Sigmoid colon (tissue), 7 donors: ENCODE results near the gene GNG14. TPM values are rescaled to one million over a fixed set of nuclear protein-coding genes. Genes with fewer than 3 reads are reported as not detected.
A peak's percentile ranks its signal among the peaks of the same experiment; 100 is the strongest.

Experiments used
- DNase-seq: peaks from one replicate; pipeline ENCODE4 v3.0.0-alpha.2; 2019
- H3K27ac ChIP-seq, 4 donors: fragments of 200-600 bp; sonication (generic); one replicate each; pipeline ENCODE4 v1.5.1; 2016 to 2019; ENCODE audit warnings: mild to moderate bottlenecking in 1 of 4
- H3K27me3 ChIP-seq, 3 donors: fragments of 200-600 bp; sonication (generic); one replicate each; pipeline ENCODE4 v1.5.1; 2019; ENCODE audit warnings: mild to moderate bottlenecking in 1 of 3
- H3K36me3 ChIP-seq, 4 donors: fragments of 200-600 bp; sonication (generic); one replicate each; pipeline ENCODE4 v1.5.1; 2016 to 2019
- H3K4me1 ChIP-seq, 4 donors: fragments of 200-600 bp; sonication (generic); one replicate each; pipeline ENCODE4 v1.5.1; 2017 to 2019
- H3K4me3 ChIP-seq, 4 donors: fragments of 200-600 bp; sonication (generic); one replicate each; pipeline ENCODE4 v1.5.1; 2017 to 2019; ENCODE audit warnings: mild to moderate bottlenecking in 2 of 4, moderate library complexity in 1 of 4
- H3K9me3 ChIP-seq, 4 donors: fragments of 200-600 bp in 3 of 4; sonication (generic) in 3 of 4; one replicate each; pipeline versions ENCODE4 v1.5.1 to v1.6.1; 2013 to 2019
- EP300 ChIP-seq, 4 donors: sonication (generic); formaldehyde crosslinking; IDR thresholded peaks; one replicate each; pipeline ENCODE4 v1.6.1; 2017; ENCODE audit warnings: antibody characterized with exemption in 4 of 4
- POLR2A ChIP-seq, 2 donors: fragments of 450-650 bp; IDR thresholded peaks; one replicate each; pipeline ENCODE4 v1.6.1; 2016; ENCODE audit warnings: antibody characterized with exemption in 2 of 2, mild to moderate bottlenecking in 2 of 2, moderate library complexity in 2 of 2
- POLR2AphosphoS5 ChIP-seq, 4 donors: sonication (generic); formaldehyde crosslinking; IDR thresholded peaks; one replicate each; pipeline ENCODE4 v1.6.1; 2017; ENCODE audit warnings: antibody characterized with exemption in 4 of 4
- whole genome bisulfite sequencing, 2 donors: extraction: QIAGEN DNeasy Blood & Tissue Kit; methylation state at CpG; one replicate each; pipeline ENCODE4 v1.1.7; 2013; 5-methylcytosine and 5-hydroxymethylcytosine counted together
- intact Hi-C: fragments of 100-400 bp; cut with DNase I; formaldehyde crosslinking; loops from one replicate; pipeline ENCODE4 v1.15.1; 2023
- polyA plus RNA-seq, 3 donors: library from polyadenylated mRNA; stranded (reverse); fragments of 200-250 nt; gene quantifications; one replicate each; pipeline ENCODE4 v1.2.3, GENCODE V29; 2013
- total RNA-seq, 4 donors: library from RNA; depleted of rRNA; stranded (reverse); fragments of >200 nt; gene quantifications; one replicate each; pipeline ENCODE4 v1.1.0, GENCODE V29; 2016
- TF ChIP-seq, protein P1 (sequence below), 4 experiments: fragments of 450-650 bp in 3 of 4; fragments of 200-600 bp in 1 of 4; IDR thresholded peaks; one replicate each; pipeline ENCODE4 v1.5.1; 2016 to 2019; ENCODE audit warnings: antibody characterized with exemption in 4 of 4, mild to moderate bottlenecking in 3 of 4, moderate library complexity in 2 of 4
- donor health status: healthy with polysubstance abuse.
- donor health status: Bipolar disorder and iron deficiency.
- donor health status: healthy.

The GNG14 gene
- total and polyA plus RNA-seq, 7 donors = not detected

DNA sequence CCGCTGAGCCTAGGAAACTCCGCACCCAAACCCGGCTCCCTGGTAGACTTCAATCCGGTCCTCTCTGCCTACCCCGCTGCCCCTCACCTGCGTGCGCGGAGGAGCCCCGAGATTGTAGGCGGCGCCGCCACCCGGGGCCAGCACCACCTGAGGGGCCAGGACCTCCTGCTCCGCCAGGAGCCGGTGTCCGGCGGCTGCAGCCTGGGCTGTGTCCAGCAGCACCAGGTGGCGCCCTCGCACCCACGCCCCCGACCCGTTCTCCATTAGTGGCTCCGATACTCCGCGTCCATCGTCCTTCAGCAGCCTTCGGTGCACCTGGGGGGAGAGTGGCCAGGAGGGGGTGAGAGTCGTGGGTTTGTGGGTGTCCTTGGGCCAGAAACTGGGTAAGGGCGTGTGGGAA is 39.7 kb upstream of the GNG14 start:
- H3K27ac ChIP-seq = no peak overlapping the region
- peak overlapping the region; percentile 8 to 46 (median 37) for H3K4me3 ChIP-seq
- H3K36me3 ChIP-seq = no peaks in the 10 kb centered on the region
- no peaks in the 10 kb centered on the region for H3K9me3 ChIP-seq
- peaks cover 0 to 17% (median 15%) of the 10 kb centered on the region in 4 donors for H3K4me1 ChIP-seq
- 14 to 44% methylated on average over 29 of the region's 29 CpGs for WGBS, 2 donors
- no peak for DNase-seq
- no peaks in the 10 kb centered on the region for H3K27me3 ChIP-seq
- TF ChIP-seq, protein P1, sequence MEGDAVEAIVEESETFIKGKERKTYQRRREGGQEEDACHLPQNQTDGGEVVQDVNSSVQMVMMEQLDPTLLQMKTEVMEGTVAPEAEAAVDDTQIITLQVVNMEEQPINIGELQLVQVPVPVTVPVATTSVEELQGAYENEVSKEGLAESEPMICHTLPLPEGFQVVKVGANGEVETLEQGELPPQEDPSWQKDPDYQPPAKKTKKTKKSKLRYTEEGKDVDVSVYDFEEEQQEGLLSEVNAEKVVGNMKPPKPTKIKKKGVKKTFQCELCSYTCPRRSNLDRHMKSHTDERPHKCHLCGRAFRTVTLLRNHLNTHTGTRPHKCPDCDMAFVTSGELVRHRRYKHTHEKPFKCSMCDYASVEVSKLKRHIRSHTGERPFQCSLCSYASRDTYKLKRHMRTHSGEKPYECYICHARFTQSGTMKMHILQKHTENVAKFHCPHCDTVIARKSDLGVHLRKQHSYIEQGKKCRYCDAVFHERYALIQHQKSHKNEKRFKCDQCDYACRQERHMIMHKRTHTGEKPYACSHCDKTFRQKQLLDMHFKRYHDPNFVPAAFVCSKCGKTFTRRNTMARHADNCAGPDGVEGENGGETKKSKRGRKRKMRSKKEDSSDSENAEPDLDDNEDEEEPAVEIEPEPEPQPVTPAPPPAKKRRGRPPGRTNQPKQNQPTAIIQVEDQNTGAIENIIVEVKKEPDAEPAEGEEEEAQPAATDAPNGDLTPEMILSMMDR (IDR thresholded peaks at IDR 0.05) = no peak
- TF ChIP-seq POLR2AphosphoS5 (IDR thresholded peaks at IDR 0.05) = no peak
- intact Hi-C loops = no loop called here

DNA sequence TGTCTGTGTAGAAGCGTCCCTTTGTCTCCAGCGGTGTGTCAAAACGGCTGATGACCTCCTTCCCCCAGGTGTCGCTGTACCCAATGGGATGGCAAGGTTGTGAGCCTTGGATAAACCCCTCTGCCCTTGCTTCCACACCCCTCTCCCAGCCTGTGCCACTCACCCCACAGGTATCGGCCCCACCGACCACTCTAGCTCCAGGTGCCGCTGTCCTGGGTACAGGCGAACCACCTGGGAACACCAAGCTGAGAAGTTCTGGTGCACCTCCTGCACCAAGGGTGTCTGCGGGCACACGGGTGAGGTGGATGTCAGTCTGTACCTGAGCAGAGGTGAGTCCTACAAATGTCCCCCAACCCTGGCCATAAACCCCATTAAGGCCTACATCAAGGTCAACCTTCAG is 37.9 kb upstream of the GNG14 start:
- Histone ChIP-seq H3K36me3 (peaks cover 0 to 5% (median under 1%) of the 10 kb centered on the region in 4 donors), H3K27ac (no peak overlapping the region), H3K27me3 (no peaks in the 10 kb centered on the region), H3K9me3 (no peaks in the 10 kb centered on the region), H3K4me3 (no peak overlapping the region), H3K4me1 (peaks cover 0 to 17% (median 15%) of the 10 kb centered on the region in 4 donors)
- TF ChIP-seq POLR2A (IDR thresholded peaks at IDR 0.05) (no peak), EP300 (IDR thresholded peaks at IDR 0.05) (no peak), POLR2AphosphoS5 (IDR thresholded peaks at IDR 0.05) (no peak)
- TF ChIP-seq, protein P1 (IDR thresholded peaks at IDR 0.05) = no peak
- no peak for DNase-seq
- intact Hi-C loops = no loop called here
- WGBS, 2 donors = 97 to 98% methylated on average over 10 of the region's 10 CpGs

DNA sequence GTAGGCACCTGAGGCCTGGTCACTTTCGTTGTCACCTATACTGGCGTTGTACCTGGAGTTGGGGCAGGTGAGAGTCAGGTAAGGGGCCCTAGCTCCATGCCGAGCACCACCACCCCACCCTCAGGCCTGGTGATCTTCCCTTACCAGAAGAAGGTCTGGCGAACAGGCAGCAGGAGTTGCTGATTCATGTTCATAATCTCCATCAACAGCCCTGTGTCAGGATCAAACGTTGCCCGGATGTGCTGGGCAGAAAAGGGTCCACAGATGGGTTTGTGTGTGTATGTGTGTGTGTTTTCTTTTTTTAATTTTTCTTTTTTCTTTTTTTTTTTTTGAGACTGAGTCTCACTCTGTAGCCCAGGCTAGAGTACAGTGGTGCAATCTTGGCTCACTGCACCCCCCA is 35.6 kb upstream of the GNG14 start:
- no peak overlapping the region for H3K4me3 ChIP-seq
- TF ChIP-seq POLR2AphosphoS5 (IDR thresholded peaks at IDR 0.05) (no peak), POLR2A (IDR thresholded peaks at IDR 0.05) (no peak), EP300 (IDR thresholded peaks at IDR 0.05) (no peak)
- TF ChIP-seq, protein P1 (IDR thresholded peaks at IDR 0.05) = no peak
- WGBS, 2 donors = 92 to 95% methylated on average over 6 of the region's 6 CpGs
- DNase-seq = no peak
- H3K36me3 ChIP-seq = peaks cover 0 to 26% (median 12%) of the 10 kb centered on the region in 4 donors
- intact Hi-C loops = no loop called here
- H3K27ac ChIP-seq = no peak overlapping the region
- no peaks in the 10 kb centered on the region for H3K9me3 ChIP-seq
- no peaks in the 10 kb centered on the region for H3K27me3 ChIP-seq
- H3K4me1 ChIP-seq = peaks cover 0 to 16% (median 14%) of the 10 kb centered on the region in 4 donors

DNA sequence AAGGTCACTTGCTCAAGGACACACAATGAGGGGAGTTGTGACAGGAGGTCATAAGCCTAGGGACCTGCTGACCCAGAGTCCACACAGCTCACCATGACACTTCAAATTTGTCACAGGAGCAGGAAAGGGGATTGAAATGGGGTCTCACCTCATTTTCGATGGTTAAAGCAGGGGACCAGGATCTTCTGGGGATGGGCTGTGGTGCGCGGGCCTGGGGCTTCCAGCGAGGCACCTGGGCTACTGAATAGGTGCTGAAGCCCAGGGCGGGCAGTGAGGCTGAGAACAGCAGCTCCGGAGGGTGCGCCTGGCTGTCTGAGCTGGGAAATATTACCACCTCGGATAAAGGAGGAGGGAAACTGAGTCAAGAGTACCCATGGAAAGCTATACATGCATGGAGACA is 32.3 kb upstream of the GNG14 start:
- H3K4me1 ChIP-seq = no peaks in the 10 kb centered on the region
- H3K9me3 ChIP-seq = no peaks in the 10 kb centered on the region
- 95 to 98% methylated on average over 8 of the region's 8 CpGs for WGBS, 2 donors
- intact Hi-C loops = no loop called here
- no peak overlapping the region for H3K27ac ChIP-seq
- TF ChIP-seq, protein P1 (IDR thresholded peaks at IDR 0.05) = no peak
- TF ChIP-seq EP300 (IDR thresholded peaks at IDR 0.05) = no peak
- TF ChIP-seq POLR2A (IDR thresholded peaks at IDR 0.05) = no peak
- TF ChIP-seq POLR2AphosphoS5 (IDR thresholded peaks at IDR 0.05) = no peak
- H3K27me3 ChIP-seq = no peaks in the 10 kb centered on the region
- no peak overlapping the region for H3K4me3 ChIP-seq
- no peak for DNase-seq
- peaks cover 0 to 52% (median 17%) of the 10 kb centered on the region in 4 donors for H3K36me3 ChIP-seq

DNA sequence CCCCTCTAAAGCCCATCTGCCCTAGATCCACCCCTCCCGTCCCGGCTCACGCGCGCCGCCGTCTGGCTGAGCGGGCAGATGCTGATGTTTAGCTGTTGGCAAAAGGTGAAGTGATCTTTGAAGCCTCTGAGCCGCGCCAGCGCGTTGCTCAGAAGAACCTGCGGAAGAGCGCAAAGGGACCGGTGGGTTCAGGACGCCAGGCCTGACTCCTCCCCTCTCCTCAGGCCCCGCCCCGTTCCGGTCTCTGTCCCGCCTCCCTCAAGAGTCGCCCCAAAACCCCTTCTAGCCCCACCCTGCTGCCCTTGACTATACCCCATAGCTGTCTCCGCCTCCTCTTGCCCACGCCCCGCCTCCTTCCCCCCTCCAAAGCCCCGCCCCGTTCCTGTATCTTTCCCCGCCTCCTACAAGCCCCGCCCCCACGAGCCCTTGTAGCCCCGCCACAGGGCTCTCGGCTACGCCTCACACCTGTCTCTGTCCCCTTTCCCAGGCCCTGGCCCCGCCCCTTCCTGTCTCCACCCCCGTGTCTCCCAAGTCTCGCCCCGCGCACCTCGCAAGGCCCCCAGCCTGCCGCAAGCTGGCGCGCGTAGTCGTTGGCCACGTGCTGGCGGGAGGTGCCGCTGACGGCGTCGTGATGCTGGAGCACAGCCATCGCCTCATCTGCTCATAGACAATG is 30.8 kb upstream of the GNG14 start:
- 87 to 94% methylated on average over 50 of the region's 50 CpGs for WGBS, 2 donors
- Histone ChIP-seq H3K36me3 (peaks cover 8 to 66% (median 18%) of the 10 kb centered on the region in 4 donors), H3K27me3 (no peaks in the 10 kb centered on the region), H3K4me3 (no peak overlapping the region), H3K27ac (no peak overlapping the region), H3K9me3 (no peaks in the 10 kb centered on the region), H3K4me1 (no peaks in the 10 kb centered on the region)
- intact Hi-C loops = no loop called here
- DNase-seq = no peak
- TF ChIP-seq, protein P1 (IDR thresholded peaks at IDR 0.05) = no peak
- TF ChIP-seq POLR2A (IDR thresholded peaks at IDR 0.05) = no peak
- no peak for TF ChIP-seq EP300 (IDR thresholded peaks at IDR 0.05)
- TF ChIP-seq POLR2AphosphoS5 (IDR thresholded peaks at IDR 0.05) = no peak
